ENCODE data around the gene PGM3. TPM values are rescaled to one million over a fixed set of nuclear protein-coding genes. Genes with fewer than 3 reads are reported as not detected.
A peak's percentile ranks its signal among the peaks of the same experiment; 100 is the strongest.

PGM3 gene
- total and polyA plus RNA-seq, 2 of the 4 experiments (the other 2 are of a cell fraction): 68.4 to 336 TPM

GRCh38 chr6:83127258-83127657, 65.8 kb downstream of the PGM3 start:
- peak overlapping the region; percentile 99 for H2BK5ac ChIP-seq (ENCODE audit: low read depth, low read length, poor library complexity, severe bottlenecking)
- H3K18ac ChIP-seq (ENCODE audit: low read depth, low read length): no peak overlapping the region
- ChIA-PET CTCF (no interaction called here), POLR2A (ENCODE audit: unreplicated experiment) (no interaction called here)
- peak overlapping the region; percentile 80; the same call in 1 of the 2 replicates for H2AK5ac ChIP-seq (ENCODE audit: low read depth, low read length)
- H4K8ac ChIP-seq (ENCODE audit: low read depth in 2 of 2, low read length in 2 of 2): peak overlapping the region; percentile 33 to 62; a peak in 2 of 4 replicates
- no peak overlapping the region for H4K5ac ChIP-seq (ENCODE audit: low read depth, low read length)
- H2BK15ac ChIP-seq (ENCODE audit: low read depth, low read length): peak overlapping the region; percentile 64; the same call in 2 of the 3 replicates
- no peak overlapping the region for H2AFZ ChIP-seq (replicated peaks; ENCODE audit: low read length, poor library complexity)
- in situ Hi-C loops (cut with MboI; ENCODE audit: low sequenced_read_pairs): no loop called here
- H3K9me3 ChIP-seq (ENCODE audit: control insufficient read depth, insufficient read depth, low read length): no peaks in the 10 kb centered on the region
- no peaks in the 10 kb centered on the region for H3K27me3 ChIP-seq (ENCODE audit: control insufficient read depth, insufficient read depth, low read length)
- peaks cover 14% of the 10 kb centered on the region for H3K9me1 ChIP-seq (ENCODE audit: insufficient read depth, low read length)
- DNase-seq: no peak
- H2AK9ac ChIP-seq (replicated peaks; ENCODE audit: low read depth, low read length, poor library complexity): peak overlapping the region; percentile 58
- peaks cover 0 to 8% of the 10 kb centered on the region in 2 experiments; a peak in 2 of 4 replicates for H3K79me1 ChIP-seq (ENCODE audit: low read depth in 1 of 2, low read length in 2 of 2)
- H3K4me1 ChIP-seq (ENCODE audit: control insufficient read depth, insufficient read depth, low read length): peaks cover 6% of the 10 kb centered on the region
- WGBS, 2 experiments (ENCODE audit: extremely low coverage in 2 of 2, insufficient read length in 1 of 2): 80% methylated on average over 1 of the region's 5 CpGs; no CpG with 5 or more reads in 1 of the 2 experiments
- H4K91ac ChIP-seq (ENCODE audit: insufficient read depth, low read depth, low read length): peak overlapping the region; percentile 83
- no TSS peak for BruUV-seq (replicated peaks)
- peaks cover 3% of the 10 kb centered on the region; the same call in 1 of the 2 replicates for H4K20me1 ChIP-seq (ENCODE audit: insufficient read depth, low read length)
- peaks cover 16% of the 10 kb centered on the region for H3K36me3 ChIP-seq (ENCODE audit: control insufficient read depth, insufficient read depth, low read length)
- H3K27ac ChIP-seq (ENCODE audit: insufficient read depth, low read length): peak overlapping the region; percentile 74
- peak overlapping the region; percentile 80 for H2BK120ac ChIP-seq (ENCODE audit: low read depth, low read length)
- H3K4ac ChIP-seq (ENCODE audit: low read depth, low read length): peak overlapping the region; percentile 89
- H3K23ac ChIP-seq (ENCODE audit: low read depth, low read length): 0 out of 2 replicates have a peak overlapping the region, but pooled peaks have one; percentile 11
- no peak overlapping the region for H3K4me3 ChIP-seq (ENCODE audit: insufficient read depth, low read depth, low read length)
- dilution Hi-C loops (cut with HindIII; ENCODE audit: low sequenced_read_pairs, unreplicated experiment): no loop called here
- peak overlapping the region; percentile 44 for H3K14ac ChIP-seq (replicated peaks; ENCODE audit: low read depth, low read length)
- peak; percentile 5; the same call in 1 of the 2 replicates for ATAC-seq (ENCODE audit: low read depth)
- no peak for TF ChIP-seq CEBPB (IDR thresholded peaks at IDR 0.05; ENCODE audit: low read depth, low read length)
- TF ChIP-seq MAFK (IDR thresholded peaks at IDR 0.05; ENCODE audit: low read depth, low read length): no peak
- TF ChIP-seq POLR2A (IDR thresholded peaks at IDR 0.05; ENCODE audit: low read depth, low read length): no peak
- TF ChIP-seq BHLHE40 (IDR thresholded peaks at IDR 0.05; ENCODE audit: low read depth, low read length): no peak
- no peak for TF ChIP-seq RCOR1 (IDR thresholded peaks at IDR 0.05; ENCODE audit: insufficient replicate concordance, low read length)
- TF ChIP-seq FOS (IDR thresholded peaks at IDR 0.05; ENCODE audit: low read depth, low read length): no peak
- TF ChIP-seq MXI1 (IDR thresholded peaks at IDR 0.05; ENCODE audit: borderline replicate concordance, low read depth, low read length): no peak
- no peak overlapping the region for H3K4me2 ChIP-seq (ENCODE audit: low read depth, low read length)
- intact Hi-C loops (cut with micrococcal nuclease): no loop called here
- peak overlapping the region; percentile 70 for H2BK20ac ChIP-seq (ENCODE audit: low read depth, low read length)
- H3K9ac ChIP-seq (ENCODE audit: low read depth, low read length): 0 out of 2 replicates have a peak overlapping the region, but pooled peaks have one; percentile 29
- peak overlapping the region; percentile 1; the same call in 1 of the 2 replicates for H3K56ac ChIP-seq (ENCODE audit: extremely low read depth, insufficient read depth, low read length)
